ENCODE results near the gene IREB2. TPM values are rescaled to one million over a fixed set of nuclear protein-coding genes. Genes with fewer than 3 reads are reported as not detected.

IREB2 gene
- total RNA-seq, 1 donor from 2014 or later = 69.2 TPM

DNA sequence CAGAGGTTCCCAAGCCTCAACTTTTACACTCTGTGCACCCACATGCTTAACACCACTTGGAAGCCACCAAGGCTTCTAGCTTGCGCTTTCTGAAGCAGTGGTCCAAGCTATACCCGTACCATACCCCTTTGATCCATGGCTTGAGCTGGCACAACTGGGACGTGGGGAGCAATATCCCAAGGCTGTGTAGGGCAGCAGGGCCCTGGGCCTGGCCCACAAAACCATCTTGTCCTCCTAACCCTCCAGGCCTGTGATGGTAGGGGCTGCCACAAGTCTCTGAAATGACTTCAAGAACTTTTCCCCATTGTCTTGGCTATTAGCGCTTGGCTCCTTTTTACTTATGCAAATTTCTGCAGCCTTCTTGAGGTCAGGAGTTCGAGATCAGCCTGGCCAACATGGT is 86.2 kb downstream of the IREB2 start:
- Histone ChIP-seq H3K36me3 (ENCODE audit: insufficient read depth, low read length) (no peaks in the 10 kb centered on the region), H3K27ac (ENCODE audit: low read depth, low read length) (no peak overlapping the region), H4K20me1 (ENCODE audit: insufficient read depth, low read length) (no peaks in the 10 kb centered on the region), H3K4me3 (ENCODE audit: insufficient read depth, low read depth, low read length) (no peak overlapping the region), H2AFZ (ENCODE audit: low read depth, low read length) (no peak overlapping the region), H3K4me2 (ENCODE audit: low read length) (no peak overlapping the region), H3K9me3 (ENCODE audit: insufficient read depth, low read depth, low read length) (no peaks in the 10 kb centered on the region), H3K9ac (ENCODE audit: low read length) (no peak overlapping the region), H3K79me2 (ENCODE audit: insufficient read depth, low read length) (no peaks in the 10 kb centered on the region), H3K27me3 (ENCODE audit: insufficient read depth, low read length) (no peaks in the 10 kb centered on the region), H3K4me1 (ENCODE audit: insufficient read depth, low read length) (no peaks in the 10 kb centered on the region)
- Mint-ChIP-seq H3K9me3 (ENCODE audit: unreplicated experiment) (peaks cover 14% of the 10 kb centered on the region), H3K27ac (ENCODE audit: unreplicated experiment) (no peak overlapping the region), H3K4me3 (ENCODE audit: unreplicated experiment) (no peak overlapping the region), H3K36me3 (ENCODE audit: low read depth, unreplicated experiment) (peaks cover 4% of the 10 kb centered on the region), H3K27me3 (ENCODE audit: low read depth, unreplicated experiment) (no peaks in the 10 kb centered on the region), H3K4me1 (ENCODE audit: low read depth, unreplicated experiment) (no peaks in the 10 kb centered on the region)
- no peak for FAIRE-seq
- TF ChIP-seq EZH2 (IDR thresholded peaks at IDR 0.05; ENCODE audit: insufficient read depth, low read length) = no peak
- TF ChIP-seq, protein P1, sequence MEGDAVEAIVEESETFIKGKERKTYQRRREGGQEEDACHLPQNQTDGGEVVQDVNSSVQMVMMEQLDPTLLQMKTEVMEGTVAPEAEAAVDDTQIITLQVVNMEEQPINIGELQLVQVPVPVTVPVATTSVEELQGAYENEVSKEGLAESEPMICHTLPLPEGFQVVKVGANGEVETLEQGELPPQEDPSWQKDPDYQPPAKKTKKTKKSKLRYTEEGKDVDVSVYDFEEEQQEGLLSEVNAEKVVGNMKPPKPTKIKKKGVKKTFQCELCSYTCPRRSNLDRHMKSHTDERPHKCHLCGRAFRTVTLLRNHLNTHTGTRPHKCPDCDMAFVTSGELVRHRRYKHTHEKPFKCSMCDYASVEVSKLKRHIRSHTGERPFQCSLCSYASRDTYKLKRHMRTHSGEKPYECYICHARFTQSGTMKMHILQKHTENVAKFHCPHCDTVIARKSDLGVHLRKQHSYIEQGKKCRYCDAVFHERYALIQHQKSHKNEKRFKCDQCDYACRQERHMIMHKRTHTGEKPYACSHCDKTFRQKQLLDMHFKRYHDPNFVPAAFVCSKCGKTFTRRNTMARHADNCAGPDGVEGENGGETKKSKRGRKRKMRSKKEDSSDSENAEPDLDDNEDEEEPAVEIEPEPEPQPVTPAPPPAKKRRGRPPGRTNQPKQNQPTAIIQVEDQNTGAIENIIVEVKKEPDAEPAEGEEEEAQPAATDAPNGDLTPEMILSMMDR (IDR thresholded peaks at IDR 0.05; ENCODE audit: insufficient read depth, low read depth, low read length) = no peak
- no peak for DNase-seq (ENCODE audit: low read depth)

DNA sequence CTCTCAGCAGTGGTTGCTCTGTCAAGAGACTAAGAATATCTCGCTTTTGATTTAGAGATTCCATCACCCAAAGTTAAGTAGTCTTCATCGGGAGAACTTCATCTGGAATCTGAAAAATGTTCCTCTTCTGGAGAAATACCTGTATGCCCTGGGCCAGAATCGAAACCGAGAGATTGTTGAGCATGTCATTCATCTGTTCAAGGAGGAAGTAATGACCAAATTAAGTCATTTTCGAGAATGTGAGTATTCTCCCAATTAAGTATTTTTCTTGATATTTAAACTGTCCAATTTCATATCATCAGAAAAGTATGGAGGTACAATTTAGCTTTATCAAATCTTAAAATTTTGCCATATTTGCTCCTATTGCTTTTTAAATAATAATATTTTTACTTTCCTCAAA is 89.3 kb downstream of the IREB2 start:
- H3K4me1 ChIP-seq (ENCODE audit: insufficient read depth, low read length) = no peaks in the 10 kb centered on the region
- no peak overlapping the region for H3K27ac ChIP-seq (ENCODE audit: low read depth, low read length)
- Mint-ChIP-seq H3K27me3 (ENCODE audit: low read depth, unreplicated experiment) (no peaks in the 10 kb centered on the region), H3K4me1 (ENCODE audit: low read depth, unreplicated experiment) (no peaks in the 10 kb centered on the region), H3K9me3 (ENCODE audit: unreplicated experiment) (peaks cover 14% of the 10 kb centered on the region), H3K27ac (ENCODE audit: unreplicated experiment) (no peak overlapping the region), H3K36me3 (ENCODE audit: low read depth, unreplicated experiment) (peaks cover 4% of the 10 kb centered on the region), H3K4me3 (ENCODE audit: unreplicated experiment) (no peak overlapping the region)
- no peak for FAIRE-seq
- no peaks in the 10 kb centered on the region for H4K20me1 ChIP-seq (ENCODE audit: insufficient read depth, low read length)
- no peak overlapping the region for H3K9ac ChIP-seq (ENCODE audit: low read length)
- TF ChIP-seq EZH2 (IDR thresholded peaks at IDR 0.05; ENCODE audit: insufficient read depth, low read length) = no peak
- TF ChIP-seq, protein P1 (IDR thresholded peaks at IDR 0.05; ENCODE audit: insufficient read depth, low read depth, low read length) = no peak
- no peak overlapping the region for H3K4me2 ChIP-seq (ENCODE audit: low read length)
- H3K4me3 ChIP-seq (ENCODE audit: insufficient read depth, low read depth, low read length) = no peak overlapping the region
- no peaks in the 10 kb centered on the region for H3K9me3 ChIP-seq (ENCODE audit: insufficient read depth, low read depth, low read length)
- H3K27me3 ChIP-seq (ENCODE audit: insufficient read depth, low read length) = no peaks in the 10 kb centered on the region
- H2AFZ ChIP-seq (ENCODE audit: low read depth, low read length) = no peak overlapping the region
- no peaks in the 10 kb centered on the region for H3K36me3 ChIP-seq (ENCODE audit: insufficient read depth, low read length)
- H3K79me2 ChIP-seq (ENCODE audit: insufficient read depth, low read length) = no peaks in the 10 kb centered on the region
- no peak for DNase-seq (ENCODE audit: low read depth)

GRCh38 chr15:78533331-78533730 is 95.3 kb downstream of the IREB2 start:
- Histone ChIP-seq H3K4me1 (ENCODE audit: insufficient read depth, low read length) (no peaks in the 10 kb centered on the region), H4K20me1 (ENCODE audit: insufficient read depth, low read length) (no peaks in the 10 kb centered on the region), H3K27me3 (ENCODE audit: insufficient read depth, low read length) (no peaks in the 10 kb centered on the region), H3K4me3 (ENCODE audit: insufficient read depth, low read depth, low read length) (no peak overlapping the region), H3K9ac (ENCODE audit: low read length) (no peak overlapping the region), H3K9me3 (ENCODE audit: insufficient read depth, low read depth, low read length) (no peaks in the 10 kb centered on the region), H3K36me3 (ENCODE audit: insufficient read depth, low read length) (no peaks in the 10 kb centered on the region), H3K79me2 (ENCODE audit: insufficient read depth, low read length) (no peaks in the 10 kb centered on the region), H3K27ac (ENCODE audit: low read depth, low read length) (no peak overlapping the region), H2AFZ (ENCODE audit: low read depth, low read length) (no peak overlapping the region), H3K4me2 (ENCODE audit: low read length) (no peak overlapping the region)
- FAIRE-seq = no peak
- Mint-ChIP-seq H3K27me3 (ENCODE audit: low read depth, unreplicated experiment) (no peaks in the 10 kb centered on the region), H3K4me3 (ENCODE audit: unreplicated experiment) (no peak overlapping the region), H3K9me3 (ENCODE audit: unreplicated experiment) (no peaks in the 10 kb centered on the region), H3K36me3 (ENCODE audit: low read depth, unreplicated experiment) (no peaks in the 10 kb centered on the region), H3K4me1 (ENCODE audit: low read depth, unreplicated experiment) (peaks cover 3% of the 10 kb centered on the region), H3K27ac (ENCODE audit: unreplicated experiment) (no peak overlapping the region)
- TF ChIP-seq EZH2 (IDR thresholded peaks at IDR 0.05; ENCODE audit: insufficient read depth, low read length) = no peak
- TF ChIP-seq, protein P1 (IDR thresholded peaks at IDR 0.05; ENCODE audit: insufficient read depth, low read depth, low read length) = no peak
- DNase-seq (ENCODE audit: low read depth) = no peak

Data from astrocyte (in vitro differentiated cells and primary cell).